RCC 7860 (cell line): ENCODE data around the gene RNF123.

Experiments used
- DNase-seq: peaks from one replicate; pipeline ENCODE4 v3.0.0-alpha.2; 2015; ENCODE audit warnings: low spot score
- FAIRE-seq: peaks from 2 replicates; lab custom pipeline; 2012; peaks lifted over from hg19 to GRCh38; lab: Jason Lieb, UNC

RNF123 gene

DNA sequence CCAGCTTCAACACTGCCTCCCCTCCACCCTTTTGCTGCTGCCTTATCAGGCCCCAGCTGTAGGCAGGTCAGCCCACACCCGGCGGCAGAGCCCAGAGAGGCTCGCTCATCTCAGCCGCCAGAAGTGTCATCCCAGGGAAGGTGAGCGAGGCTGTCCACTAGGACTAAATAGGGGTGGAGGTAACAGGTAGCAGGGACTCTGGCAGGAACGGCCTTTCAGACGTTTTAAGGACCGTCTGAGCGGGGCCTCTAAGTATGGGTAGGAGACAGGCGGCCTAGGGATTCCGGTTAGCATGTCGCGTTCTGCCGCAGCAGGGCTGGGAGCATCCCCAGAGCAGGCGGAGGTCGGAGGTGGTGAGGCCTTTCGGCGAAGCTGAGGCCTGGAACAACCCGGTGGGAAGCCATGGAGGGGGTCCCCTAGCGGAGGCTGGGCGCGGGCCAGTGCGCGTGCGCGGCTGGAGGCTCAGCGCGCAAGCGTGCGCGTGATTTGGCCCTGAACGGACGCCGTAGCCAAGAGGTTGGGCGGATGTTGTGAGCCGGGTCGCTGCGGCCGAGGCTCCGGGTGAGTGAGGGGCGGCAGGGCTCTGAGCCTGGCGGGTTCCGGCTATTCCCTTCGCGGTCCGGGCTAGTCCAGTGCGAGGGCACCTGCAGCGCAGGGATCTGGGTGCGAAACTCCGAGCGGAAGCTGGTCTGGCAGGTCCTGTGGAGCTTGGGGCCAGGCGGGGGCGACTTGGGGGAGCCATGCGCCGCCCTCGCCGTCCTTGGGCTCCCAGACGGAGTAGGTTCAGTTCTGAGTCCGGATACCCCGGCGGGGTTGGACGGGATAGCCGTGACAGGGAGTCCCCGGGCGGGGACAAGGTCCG, at the start of gene RNF123, which contains the start of gene MST1:
Gene RNF123, plus strand, starts transcription at position 512 of the 862 bp plus-strand sequence. CDS start 1,609 bp downstream, outside the sequence.
Gene MST1, minus strand, starts transcription at position 429 of the 862 bp plus-strand sequence. CDS start 783 bp downstream, outside the sequence.
- FAIRE-seq (no peak), DNase-seq (peak; percentile 62)

DNA sequence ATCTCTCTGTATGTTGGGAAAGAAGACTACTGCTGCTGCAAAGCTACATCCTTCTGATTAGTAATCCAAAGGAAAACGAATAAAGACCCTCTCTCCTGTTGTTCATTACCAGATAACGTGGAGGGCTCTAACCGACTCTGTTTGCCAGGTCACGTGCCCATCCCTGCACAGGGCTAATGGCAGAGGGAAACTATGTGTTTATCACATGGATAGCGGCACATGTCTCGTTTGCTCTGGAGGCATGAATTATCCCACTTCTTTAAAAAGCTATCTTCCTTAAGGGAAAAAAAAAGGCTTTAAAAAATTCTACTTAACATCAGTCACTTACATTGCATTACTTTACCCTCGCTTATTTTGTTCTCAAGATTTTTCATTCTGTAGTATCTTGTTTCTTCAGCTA, 48.1 kb upstream of the RNF123 start:
- FAIRE-seq (no peak), DNase-seq (no peak)

DNA sequence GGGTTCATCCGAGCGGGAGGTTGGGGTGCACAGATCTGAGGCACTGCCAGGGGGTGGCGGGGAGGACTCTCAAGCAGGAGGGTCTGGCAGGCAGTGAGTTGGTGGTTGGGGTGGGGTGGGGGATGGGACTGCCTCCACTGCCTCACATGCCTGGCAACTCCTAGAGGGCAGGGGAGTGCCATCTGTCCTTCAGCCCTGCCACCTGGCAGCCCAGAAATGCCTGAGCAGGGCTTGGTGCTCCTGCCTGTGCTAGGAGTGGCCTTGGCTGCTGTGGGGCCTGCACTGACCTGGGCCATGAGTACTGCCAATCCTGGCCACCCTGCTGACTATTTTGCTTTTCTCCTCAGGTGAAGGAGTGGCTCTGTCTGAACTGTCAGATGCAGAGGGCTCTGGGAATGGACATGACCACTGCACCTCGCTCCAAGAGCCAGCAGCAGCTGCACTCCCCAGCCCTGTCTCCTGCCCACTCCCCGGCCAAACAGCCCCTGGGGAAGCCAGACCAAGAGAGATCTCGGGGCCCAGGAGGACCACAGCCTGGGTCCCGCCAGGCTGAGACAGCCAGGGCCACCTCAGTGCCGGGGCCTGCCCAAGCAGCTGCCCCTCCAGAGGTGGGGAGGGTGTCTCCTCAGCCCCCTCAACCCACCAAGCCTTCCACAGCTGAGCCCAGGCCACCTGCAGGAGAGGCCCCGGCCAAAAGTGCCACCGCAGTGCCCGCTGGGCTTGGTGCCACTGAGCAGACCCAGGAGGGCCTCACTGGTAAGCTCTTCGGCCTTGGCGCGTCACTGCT, 47.2 kb upstream of the RNF123 start:
- no peak for FAIRE-seq

DNA sequence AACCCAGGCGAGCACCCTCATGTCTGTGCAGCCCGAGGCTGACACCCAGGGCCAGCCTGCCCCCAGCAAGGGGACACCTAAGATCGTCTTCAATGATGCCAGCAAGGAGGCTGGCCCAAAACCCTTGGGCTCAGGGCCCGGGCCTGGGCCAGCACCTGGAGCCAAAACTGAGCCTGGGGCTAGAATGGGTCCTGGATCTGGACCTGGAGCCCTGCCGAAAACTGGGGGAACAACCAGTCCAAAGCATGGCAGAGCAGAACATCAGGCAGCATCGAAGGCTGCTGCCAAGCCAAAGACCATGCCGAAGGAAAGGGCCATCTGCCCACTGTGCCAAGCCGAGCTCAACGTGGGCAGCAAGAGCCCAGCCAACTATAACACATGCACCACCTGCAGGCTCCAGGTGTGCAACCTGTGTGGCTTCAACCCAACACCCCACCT, 46.6 kb upstream of the RNF123 start:
- DNase-seq (no peak), FAIRE-seq (no peak)

More for the DNA sequence above, 47.2 kb upstream of the RNF123 start:
- no peak for DNase-seq

DNA sequence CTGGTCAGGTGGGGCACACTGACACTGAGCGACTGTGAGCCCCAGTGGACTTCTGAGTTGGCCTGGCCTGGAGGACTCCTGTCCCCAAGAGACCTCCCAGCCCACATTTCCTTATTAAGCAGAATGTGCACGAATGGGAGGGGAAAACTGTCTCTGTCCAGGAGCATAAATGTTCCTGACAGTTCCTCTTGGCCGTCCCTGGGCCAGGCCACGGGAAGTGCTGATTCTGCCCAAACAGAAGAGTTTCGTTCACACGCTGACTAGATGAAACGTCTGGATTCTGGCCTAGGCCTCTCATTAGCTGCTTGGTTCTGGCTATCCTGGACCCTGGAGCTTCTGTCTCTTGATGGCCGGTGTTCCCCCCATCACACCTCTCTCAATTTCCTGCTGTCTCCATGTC, 44.7 kb upstream of the RNF123 start:
- DNase-seq = no peak
- no peak for FAIRE-seq

DNA sequence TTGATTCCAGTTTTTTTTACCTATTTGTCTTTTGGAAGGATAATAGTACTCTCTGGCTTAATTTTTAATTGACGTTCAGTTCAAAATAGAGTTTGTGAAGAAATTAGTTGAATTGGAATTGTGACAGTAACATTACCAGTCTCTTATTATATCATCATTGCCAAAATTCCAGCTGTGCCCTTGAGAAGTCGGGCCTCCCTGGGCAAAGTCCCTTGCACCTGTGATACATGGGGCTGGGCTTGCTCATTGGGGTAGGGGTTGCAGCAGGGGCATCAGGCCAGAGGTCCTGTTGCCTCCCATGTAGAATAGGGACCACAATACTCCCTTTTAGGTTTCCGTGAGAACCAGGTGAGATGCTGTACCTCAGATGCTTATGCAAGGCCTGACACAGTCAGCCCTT, 43.1 kb upstream of the RNF123 start:
- no peak for DNase-seq
- no peak for FAIRE-seq

DNA sequence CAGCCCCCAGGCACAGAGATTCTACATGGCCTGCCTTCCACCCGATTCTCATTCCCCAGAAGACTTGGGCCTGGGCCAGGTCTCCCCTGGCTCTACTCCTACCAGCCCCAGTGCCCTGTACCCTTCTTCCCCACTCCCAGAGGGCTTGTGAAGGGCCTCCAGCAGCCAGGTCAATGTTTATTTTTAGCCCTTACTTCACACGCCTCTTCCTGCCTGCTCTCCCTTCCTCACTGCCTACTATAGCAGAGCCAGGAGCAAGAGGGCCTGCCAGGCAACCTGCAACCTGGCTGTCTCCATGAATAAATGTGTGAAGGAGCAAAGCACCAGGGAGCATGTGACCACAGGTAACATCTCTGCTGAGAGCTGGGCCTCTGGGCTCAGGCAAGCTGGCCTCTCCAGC, 41.6 kb upstream of the RNF123 start:
- no peak for DNase-seq
- no peak for FAIRE-seq

DNA sequence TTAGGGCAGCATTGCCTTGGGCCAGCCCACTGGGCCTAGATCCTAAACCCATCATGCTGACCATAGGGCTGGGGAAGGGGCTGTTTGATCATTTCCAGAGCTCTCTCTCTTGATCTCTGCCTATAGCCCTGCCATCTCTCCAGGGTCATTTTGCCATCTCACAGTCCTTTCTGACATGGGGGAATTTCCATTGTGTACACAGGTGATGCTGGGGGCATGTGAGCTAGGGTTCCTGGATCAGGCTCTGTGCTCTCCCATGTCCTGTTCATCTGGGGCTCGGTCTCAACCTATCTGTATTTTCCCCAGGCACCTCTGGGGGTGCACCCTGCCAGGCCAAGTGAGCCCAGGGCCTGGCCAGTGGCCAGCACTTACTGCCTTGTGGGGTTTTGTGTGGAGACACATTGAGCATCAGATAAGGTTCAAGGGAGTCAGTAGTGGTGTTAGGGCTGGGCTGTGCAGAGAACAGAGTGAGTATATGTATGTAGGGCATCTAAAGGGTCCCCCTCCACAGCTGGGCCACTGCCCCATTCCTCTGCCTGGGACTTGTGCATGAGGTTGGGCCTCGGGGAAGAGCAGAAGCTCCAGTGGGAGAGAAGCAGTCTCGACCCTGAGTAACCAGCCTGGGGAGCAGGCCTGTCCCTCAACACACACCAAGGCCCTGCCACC, 40.9 kb upstream of the RNF123 start:
- DNase-seq = no peak
- FAIRE-seq = no peak

DNA sequence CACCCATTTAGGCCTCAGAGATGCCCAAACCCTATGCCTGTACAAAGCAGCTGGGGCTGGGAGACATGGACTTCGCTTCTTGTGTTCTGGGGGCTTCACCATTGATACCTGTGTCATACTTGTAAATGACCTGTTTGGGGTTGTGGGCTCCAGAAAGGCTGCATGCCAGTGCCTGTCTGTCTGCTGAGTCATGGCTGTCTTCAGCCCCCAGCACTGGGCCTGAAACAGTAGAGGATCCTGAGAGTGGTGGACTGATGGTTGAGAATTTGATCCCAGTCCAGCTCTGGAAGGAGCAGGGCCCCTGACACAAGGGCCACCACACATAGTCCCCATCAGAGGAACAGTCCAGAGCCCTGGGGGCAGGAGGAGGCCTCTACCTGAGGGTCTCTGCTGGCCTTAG, 39.8 kb upstream of the RNF123 start:
- DNase-seq = no peak
- FAIRE-seq = no peak

DNA sequence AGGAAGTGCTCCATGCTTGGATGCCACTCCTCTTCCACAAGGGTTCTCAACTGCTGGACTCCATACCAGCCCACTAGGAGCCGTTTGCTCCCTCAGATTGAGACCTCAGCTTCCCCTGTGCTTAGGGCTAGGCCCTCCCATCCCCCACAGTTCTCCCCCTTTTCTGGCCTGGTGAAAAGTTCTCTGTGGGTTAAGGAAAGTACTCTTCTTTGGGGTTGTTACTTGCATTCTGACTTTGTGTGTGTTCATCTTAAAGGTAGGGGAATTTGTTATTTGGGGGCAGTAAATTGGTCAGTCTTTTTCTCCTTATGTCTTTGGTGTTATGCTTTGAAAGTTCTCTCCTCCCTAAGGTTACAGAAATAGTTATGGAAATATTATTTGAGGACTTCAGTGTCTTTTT, 39.2 kb upstream of the RNF123 start:
- no peak for DNase-seq
- no peak for FAIRE-seq

DNA sequence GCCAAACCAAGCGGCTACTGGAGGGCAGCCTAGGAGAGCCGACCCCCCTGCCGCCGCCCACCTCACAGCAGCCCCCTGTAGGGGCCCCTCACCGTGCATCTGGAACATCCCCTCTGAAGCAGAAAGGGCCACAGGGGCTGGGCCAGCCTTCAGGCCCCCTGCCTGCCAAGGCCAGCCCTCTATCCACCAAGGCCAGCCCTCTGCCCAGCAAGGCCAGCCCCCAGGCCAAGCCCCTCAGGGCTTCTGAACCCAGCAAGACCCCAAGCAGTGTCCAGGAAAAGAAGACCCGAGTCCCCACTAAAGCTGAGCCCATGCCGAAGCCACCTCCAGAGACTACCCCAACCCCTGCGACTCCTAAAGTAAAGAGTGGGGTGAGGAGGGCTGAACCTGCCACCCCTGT, 38.7 kb upstream of the RNF123 start:
- FAIRE-seq (no peak), DNase-seq (no peak)

DNA sequence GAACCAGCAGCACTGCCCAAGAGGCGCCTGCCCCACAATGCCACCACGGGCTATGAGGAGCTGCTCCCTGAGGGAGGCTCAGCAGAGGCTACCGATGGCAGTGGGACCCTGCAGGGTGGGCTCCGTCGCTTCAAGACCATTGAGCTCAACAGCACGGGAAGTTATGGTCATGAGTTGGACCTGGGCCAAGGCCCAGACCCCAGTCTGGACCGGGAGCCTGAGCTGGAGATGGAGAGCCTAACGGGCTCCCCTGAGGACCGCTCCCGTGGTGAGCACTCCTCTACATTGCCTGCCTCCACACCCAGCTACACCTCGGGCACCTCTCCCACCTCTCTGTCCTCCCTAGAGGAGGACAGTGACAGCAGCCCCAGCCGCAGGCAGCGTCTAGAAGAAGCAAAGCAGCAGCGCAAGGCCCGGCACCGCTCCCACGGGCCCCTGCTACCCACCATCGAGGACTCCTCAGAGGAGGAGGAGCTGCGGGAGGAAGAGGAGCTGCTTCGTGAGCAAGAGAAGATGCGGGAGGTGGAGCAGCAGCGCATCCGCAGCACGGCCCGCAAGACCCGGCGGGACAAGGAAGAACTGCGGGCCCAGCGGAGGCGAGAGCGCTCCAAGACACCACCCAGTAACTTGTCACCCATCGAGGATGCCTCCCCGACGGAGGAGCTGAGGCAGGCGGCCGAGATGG, 37.0 kb upstream of the RNF123 start:
- DNase-seq (no peak), FAIRE-seq (no peak)

DNA sequence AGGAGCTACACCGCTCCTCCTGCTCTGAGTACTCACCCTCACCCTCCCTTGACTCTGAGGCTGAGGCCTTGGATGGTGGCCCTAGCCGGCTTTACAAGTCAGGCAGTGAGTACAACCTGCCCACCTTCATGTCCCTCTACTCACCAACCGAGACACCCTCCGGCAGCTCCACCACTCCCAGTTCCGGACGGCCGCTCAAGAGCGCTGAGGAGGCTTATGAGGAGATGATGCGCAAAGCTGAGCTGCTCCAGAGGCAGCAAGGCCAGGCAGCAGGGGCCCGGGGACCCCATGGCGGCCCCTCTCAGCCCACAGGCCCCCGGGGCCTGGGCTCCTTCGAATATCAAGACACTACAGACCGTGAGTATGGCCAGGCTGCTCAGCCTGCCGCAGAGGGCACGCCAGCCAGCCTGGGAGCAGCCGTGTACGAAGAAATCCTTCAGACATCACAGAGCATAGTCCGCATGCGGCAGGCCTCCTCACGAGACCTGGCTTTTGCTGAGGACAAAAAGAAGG, 36.4 kb upstream of the RNF123 start:
- DNase-seq (no peak), FAIRE-seq (no peak)

DNA sequence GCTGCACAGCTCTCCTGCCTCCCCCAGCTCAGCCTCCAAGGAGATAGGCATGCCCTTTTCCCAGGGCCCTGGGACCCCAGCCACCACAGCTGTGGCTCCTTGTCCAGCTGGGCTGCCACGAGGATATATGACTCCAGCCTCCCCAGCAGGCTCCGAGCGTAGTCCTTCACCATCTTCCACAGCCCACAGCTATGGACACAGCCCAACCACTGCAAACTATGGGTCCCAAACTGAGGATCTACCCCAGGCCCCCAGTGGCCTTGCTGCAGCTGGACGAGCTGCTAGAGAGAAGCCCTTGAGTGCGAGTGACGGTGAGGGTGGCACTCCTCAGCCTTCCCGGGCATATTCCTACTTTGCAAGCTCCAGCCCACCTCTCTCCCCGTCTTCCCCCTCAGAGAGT, 35.7 kb upstream of the RNF123 start:
- FAIRE-seq (no peak), DNase-seq (no peak)

DNA sequence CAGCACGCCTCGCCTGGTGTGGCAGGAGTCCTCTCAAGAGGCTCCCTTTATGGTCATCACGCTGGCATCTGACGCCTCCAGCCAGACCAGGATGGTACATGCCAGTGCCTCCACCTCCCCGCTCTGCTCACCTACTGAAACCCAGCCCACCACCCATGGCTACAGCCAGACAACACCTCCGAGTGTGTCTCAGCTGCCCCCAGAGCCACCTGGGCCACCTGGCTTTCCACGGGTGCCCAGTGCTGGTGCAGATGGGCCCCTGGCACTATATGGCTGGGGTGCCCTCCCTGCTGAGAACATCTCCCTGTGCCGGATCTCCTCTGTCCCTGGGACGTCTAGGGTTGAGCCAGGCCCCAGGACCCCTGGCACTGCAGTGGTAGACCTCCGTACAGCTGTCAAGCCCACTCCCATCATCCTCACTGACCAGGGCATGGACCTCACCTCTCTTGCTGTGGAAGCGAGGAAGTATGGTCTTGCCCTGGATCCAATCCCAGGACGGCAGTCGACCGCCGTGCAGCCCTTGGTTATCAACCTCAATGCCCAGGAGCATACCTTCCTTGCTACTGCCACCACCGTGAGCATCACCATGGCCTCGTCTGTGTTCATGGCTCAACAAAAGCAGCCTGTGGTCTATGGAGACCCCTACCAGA, 35.1 kb upstream of the RNF123 start:
- FAIRE-seq = no peak

DNA sequence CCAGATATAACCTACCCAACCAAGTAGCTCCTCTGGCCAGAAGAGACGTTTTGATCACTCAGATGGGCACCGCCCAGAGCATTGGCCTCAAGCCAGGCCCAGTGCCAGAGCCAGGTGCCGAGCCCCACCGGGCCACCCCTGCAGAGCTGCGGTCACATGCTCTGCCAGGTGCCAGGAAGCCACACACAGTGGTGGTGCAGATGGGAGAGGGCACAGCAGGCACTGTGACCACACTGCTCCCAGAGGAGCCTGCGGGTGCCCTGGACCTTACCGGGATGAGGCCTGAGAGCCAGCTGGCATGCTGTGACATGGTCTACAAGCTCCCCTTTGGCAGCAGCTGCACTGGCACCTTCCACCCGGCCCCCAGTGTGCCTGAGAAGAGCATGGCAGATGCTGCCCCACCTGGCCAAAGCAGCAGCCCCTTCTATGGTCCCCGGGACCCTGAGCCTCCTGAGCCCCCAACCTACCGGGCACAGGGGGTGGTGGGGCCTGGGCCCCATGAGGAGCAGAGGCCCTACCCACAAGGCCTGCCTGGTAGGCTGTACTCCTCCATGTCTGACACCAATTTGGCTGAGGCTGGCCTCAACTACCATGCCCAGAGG, 34.3 kb upstream of the RNF123 start:
- DNase-seq (no peak), FAIRE-seq (no peak)

More for the DNA sequence above, 35.1 kb upstream of the RNF123 start:
- DNase-seq = no peak

DNA sequence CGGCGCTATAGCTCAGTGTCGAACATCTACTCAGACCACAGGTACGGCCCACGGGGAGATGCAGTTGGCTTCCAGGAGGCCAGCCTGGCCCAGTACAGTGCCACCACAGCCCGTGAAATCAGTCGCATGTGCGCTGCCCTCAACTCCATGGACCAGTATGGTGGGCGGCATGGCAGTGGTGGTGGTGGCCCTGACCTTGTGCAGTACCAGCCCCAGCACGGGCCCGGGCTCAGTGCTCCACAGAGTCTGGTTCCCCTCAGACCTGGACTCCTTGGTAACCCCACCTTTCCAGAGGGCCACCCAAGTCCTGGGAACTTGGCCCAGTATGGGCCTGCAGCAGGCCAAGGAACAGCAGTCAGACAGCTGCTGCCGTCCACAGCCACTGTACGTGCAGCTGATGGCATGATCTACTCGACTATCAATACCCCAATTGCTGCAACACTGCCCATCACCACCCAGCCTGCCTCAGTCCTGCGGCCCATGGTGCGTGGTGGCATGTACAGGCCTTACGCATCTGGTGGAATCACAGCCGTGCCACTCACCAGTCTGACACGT, 33.5 kb upstream of the RNF123 start:
- DNase-seq (no peak), FAIRE-seq (no peak)

DNA sequence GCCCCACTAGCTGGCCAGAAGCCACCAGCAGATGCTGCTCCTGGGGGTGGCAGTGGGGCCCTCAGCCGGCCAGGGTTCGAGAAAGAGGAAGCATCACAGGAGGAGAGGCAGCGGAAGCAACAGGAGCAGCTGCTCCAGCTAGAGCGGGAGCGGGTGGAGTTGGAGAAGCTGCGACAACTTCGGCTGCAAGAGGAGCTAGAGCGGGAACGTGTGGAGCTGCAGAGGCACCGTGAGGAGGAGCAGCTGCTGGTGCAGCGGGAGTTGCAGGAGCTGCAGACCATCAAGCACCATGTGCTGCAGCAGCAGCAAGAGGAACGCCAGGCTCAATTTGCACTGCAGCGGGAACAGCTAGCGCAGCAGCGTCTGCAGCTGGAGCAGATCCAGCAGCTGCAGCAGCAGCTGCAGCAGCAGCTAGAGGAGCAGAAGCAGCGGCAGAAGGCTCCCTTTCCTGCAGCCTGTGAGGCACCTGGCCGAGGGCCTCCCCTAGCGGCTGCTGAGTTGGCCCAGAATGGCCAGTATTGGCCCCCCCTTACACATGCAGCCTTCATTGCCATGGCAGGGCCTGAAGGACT, 32.7 kb upstream of the RNF123 start:
- FAIRE-seq (no peak), DNase-seq (no peak)
